HepG2 (cell line): ENCODE data around the gene QSOX2. TPM values are rescaled to one million over a fixed set of nuclear protein-coding genes. Genes with fewer than 3 reads are reported as not detected.

Source experiments
- MEF2D ChIP-seq: sonication (generic); formaldehyde crosslinking; IDR thresholded peaks from 2 replicates; pipeline ENCODE4 v1.5.1; 2020; ENCODE audit warnings: mild to moderate bottlenecking, missing genetic modification reagents
- MIER2 ChIP-seq: IDR thresholded peaks from 2 replicates; pipeline ENCODE4 v1.6.1; 2016; ENCODE audit warnings: missing biosample characterization, missing genetic modification reagents
- NFE2 ChIP-seq: sonication (generic); formaldehyde crosslinking; IDR thresholded peaks from 2 replicates; pipeline ENCODE4 v1.4.0; 2020; ENCODE audit warnings: missing genetic modification reagents
- SMAD1 ChIP-seq: sonication (generic); formaldehyde crosslinking; IDR thresholded peaks from 2 replicates; pipeline ENCODE4 v1.4.0; 2020; ENCODE audit warnings: missing genetic modification reagents, low read depth, mild to moderate bottlenecking, borderline replicate concordance
- SP1 ChIP-seq, 2 experiments: fragments of 450-650 bp in 1 of 2; sonication (generic) in 1 of 2; formaldehyde crosslinking in 1 of 2; IDR thresholded peaks; 2 replicates each; pipeline versions ENCODE4 v1.4.0 to v1.6.1; 2016 to 2020; ENCODE audit warnings: missing genetic modification reagents in 1 of 2
- TP53 ChIP-seq: sonication (generic); formaldehyde crosslinking; conservative IDR thresholded peaks from 2 replicates; pipeline ENCODE4 v1.4.0; 2020; ENCODE audit warnings: missing genetic modification reagents
- YEATS4 ChIP-seq: sonication (generic); formaldehyde crosslinking; IDR thresholded peaks from 2 replicates; pipeline ENCODE4 v1.4.0; 2020; ENCODE audit warnings: missing genetic modification reagents, borderline replicate concordance
- ZBTB43 ChIP-seq: sonication (generic); formaldehyde crosslinking; conservative IDR thresholded peaks from 2 replicates; pipeline ENCODE4 v1.4.0; 2020; ENCODE audit warnings: missing genetic modification reagents
- ZNF318 ChIP-seq: sonication (generic); formaldehyde crosslinking; IDR thresholded peaks from 2 replicates; pipeline ENCODE4 v1.4.0; 2020; ENCODE audit warnings: mild to moderate bottlenecking, missing genetic modification reagents
- ZSCAN21 ChIP-seq: sonication (generic); formaldehyde crosslinking; IDR thresholded peaks from 2 replicates; pipeline ENCODE4 v1.8.0; 2022; ENCODE audit warnings: mild to moderate bottlenecking, missing genetic modification reagents, moderate library complexity, borderline replicate concordance
- polyA plus RNA-seq, 8 experiments: library from polyadenylated mRNA; depleted of rRNA in 3 of 8; stranded (reverse) in 7 of 8; unstranded in 1 of 8; fragments of >200 nt; fragmentation: Illumina TruSeq in 4 of 8; extraction: Trizol in 4 of 8; gene quantifications; 2 replicates each; pipeline versions ENCODE4 v1.2.1 to v1.2.3, GENCODE V29; 2011 to 2016; ENCODE audit warnings: low read depth in 4 of 8, missing spikeins in 1 of 8, mixed read lengths in 1 of 8; ENCODE audit not compliant: insufficient read depth in 1 of 8
- total RNA-seq, 5 experiments: library from RNA; depleted of rRNA; stranded (reverse); fragments of >200 nt; fragmentation: Illumina TruSeq; extraction: Trizol; gene quantifications; 2 replicates each; pipeline ENCODE4 v1.2.3, GENCODE V29; 2016; ENCODE audit warnings: low read depth in 1 of 5
- TF ChIP-seq, protein P1 (sequence below): sonication (generic); formaldehyde crosslinking; IDR thresholded peaks from 2 replicates; pipeline ENCODE4 v1.5.1; 2020; ENCODE audit warnings: mild to moderate bottlenecking, missing genetic modification reagents, moderate library complexity
- TF ChIP-seq, protein P2 (sequence below): sonication (generic); formaldehyde crosslinking; IDR thresholded peaks from 2 replicates; pipeline ENCODE4 v1.4.0; 2020; ENCODE audit warnings: missing genetic modification reagents, borderline replicate concordance

The QSOX2 gene
- total and polyA plus RNA-seq, 2 of the 13 experiments (the other 11 are each of a cell fraction or from before 2014, with no cell fraction given), result 27.1 to 42.1 TPM

- TF ChIP-seq, protein P1, sequence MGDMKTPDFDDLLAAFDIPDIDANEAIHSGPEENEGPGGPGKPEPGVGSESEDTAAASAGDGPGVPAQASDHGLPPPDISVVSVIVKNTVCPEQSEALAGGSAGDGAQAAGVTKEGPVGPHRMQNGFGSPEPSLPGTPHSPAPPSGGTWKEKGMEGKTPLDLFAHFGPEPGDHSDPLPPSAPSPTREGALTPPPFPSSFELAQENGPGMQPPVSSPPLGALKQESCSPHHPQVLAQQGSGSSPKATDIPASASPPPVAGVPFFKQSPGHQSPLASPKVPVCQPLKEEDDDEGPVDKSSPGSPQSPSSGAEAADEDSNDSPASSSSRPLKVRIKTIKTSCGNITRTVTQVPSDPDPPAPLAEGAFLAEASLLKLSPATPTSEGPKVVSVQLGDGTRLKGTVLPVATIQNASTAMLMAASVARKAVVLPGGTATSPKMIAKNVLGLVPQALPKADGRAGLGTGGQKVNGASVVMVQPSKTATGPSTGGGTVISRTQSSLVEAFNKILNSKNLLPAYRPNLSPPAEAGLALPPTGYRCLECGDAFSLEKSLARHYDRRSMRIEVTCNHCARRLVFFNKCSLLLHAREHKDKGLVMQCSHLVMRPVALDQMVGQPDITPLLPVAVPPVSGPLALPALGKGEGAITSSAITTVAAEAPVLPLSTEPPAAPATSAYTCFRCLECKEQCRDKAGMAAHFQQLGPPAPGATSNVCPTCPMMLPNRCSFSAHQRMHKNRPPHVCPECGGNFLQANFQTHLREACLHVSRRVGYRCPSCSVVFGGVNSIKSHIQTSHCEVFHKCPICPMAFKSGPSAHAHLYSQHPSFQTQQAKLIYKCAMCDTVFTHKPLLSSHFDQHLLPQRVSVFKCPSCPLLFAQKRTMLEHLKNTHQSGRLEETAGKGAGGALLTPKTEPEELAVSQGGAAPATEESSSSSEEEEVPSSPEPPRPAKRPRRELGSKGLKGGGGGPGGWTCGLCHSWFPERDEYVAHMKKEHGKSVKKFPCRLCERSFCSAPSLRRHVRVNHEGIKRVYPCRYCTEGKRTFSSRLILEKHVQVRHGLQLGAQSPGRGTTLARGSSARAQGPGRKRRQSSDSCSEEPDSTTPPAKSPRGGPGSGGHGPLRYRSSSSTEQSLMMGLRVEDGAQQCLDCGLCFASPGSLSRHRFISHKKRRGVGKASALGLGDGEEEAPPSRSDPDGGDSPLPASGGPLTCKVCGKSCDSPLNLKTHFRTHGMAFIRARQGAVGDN (CRISPR knock-in tag), result peak; percentile 28
- TF ChIP-seq MIER2 (CRISPR knock-in tag), result peak; percentile 93
- no peak for TF ChIP-seq TP53 (CRISPR knock-in tag)
- TF ChIP-seq ZBTB43, result 0 out of 2 replicates have a peak, but pooled peaks have one; percentile 48
- no peak for TF ChIP-seq SMAD1 (CRISPR knock-in tag)
- TF ChIP-seq MEF2D (CRISPR knock-in tag), result no peak
- 0 out of 2 replicates have a peak, but pooled peaks have one; percentile 30 for TF ChIP-seq YEATS4 (CRISPR knock-in tag)
- TF ChIP-seq ZSCAN21, result no peak
- TF ChIP-seq, protein P2, sequence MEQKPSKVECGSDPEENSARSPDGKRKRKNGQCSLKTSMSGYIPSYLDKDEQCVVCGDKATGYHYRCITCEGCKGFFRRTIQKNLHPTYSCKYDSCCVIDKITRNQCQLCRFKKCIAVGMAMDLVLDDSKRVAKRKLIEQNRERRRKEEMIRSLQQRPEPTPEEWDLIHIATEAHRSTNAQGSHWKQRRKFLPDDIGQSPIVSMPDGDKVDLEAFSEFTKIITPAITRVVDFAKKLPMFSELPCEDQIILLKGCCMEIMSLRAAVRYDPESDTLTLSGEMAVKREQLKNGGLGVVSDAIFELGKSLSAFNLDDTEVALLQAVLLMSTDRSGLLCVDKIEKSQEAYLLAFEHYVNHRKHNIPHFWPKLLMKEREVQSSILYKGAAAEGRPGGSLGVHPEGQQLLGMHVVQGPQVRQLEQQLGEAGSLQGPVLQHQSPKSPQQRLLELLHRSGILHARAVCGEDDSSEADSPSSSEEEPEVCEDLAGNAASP (CRISPR knock-in tag), result peak; percentile 27; the same call in 1 of the 2 replicates
- TF ChIP-seq NFE2 (CRISPR knock-in tag), result no peak
- TF ChIP-seq ZNF318 (CRISPR knock-in tag), result no peak
- no peak for TF ChIP-seq SP1 (IDR thresholded peaks at IDR 0.05)
- TF ChIP-seq SP1 (CRISPR knock-in tag; IDR thresholded peaks at IDR 0.05), result no peak
These were observed 40.5 kb downstream of the QSOX2 start, which contains the start of gene LHX3 (continued) for GRCh38 chr9:136204838-136205706.
